HepG2 (cell line): ENCODE data around the gene CCNI2. TPM values are rescaled to one million over a fixed set of nuclear protein-coding genes. Genes with fewer than 3 reads are reported as not detected.

Source experiments
- ATAC-seq: fragments of 200-7000 bp; cut with Tn5 transposase; 3 replicates; pipeline ENCODE4 v1.9.1; 2020; ENCODE audit warnings: mild to moderate bottlenecking, moderate library complexity
- BruUV-seq: library from RNA; stranded (reverse); fragments of 400-500 nt; replicated peaks from 2 replicates; lab custom pipeline; 2021; lab: Mats Ljungman, UMichigan
- CTCF ChIA-PET: fragments of 300-600 bp; formaldehyde crosslinking; extraction: SDS; loops from one replicate; lab custom pipeline; 2021; ENCODE audit warnings: low total read pairs, inconsistent platforms, low intra/inter-chr PET ratio; lab: Yijun Ruan, JAX
- POLR2A ChIA-PET: fragments of 350-600 bp; sonication (Branson Sonifier 250); formaldehyde crosslinking; loops from one replicate; lab custom pipeline; 2020; ENCODE audit warnings: antibody characterized with exemption, inconsistent platforms; lab: Yijun Ruan, JAX
- DNase-seq: peaks from one replicate; pipeline ENCODE4 v3.0.0-alpha.2; 2015; ENCODE audit warnings: low spot score
- FAIRE-seq: peaks from 3 replicates; lab custom pipeline; 2011; peaks lifted over from hg19 to GRCh38; lab: Jason Lieb, UNC
- H2AFZ ChIP-seq: one replicate; pipeline ENCODE4 v1.6.1; 2011; ENCODE audit warnings: low read length, inconsistent platforms
- H3K27ac ChIP-seq: fragments of 300-600 bp; 3 replicates; pipeline ENCODE4 v1.8.0; 2011; ENCODE audit warnings: mixed run types, mild to moderate bottlenecking, mixed read lengths, low read length, inconsistent platforms; ENCODE audit not compliant: insufficient read depth; ENCODE audit errors: extremely low read length
- H3K27me3 ChIP-seq, 2 experiments: fragments of 200-600 bp in 1 of 2; 2 replicates in 1 of 2; 3 replicates in 1 of 2; pipeline versions ENCODE4 v1.6.0 to v1.8.0; 2011; ENCODE audit warnings: low read length in 2 of 2, mild to moderate bottlenecking in 2 of 2, moderate library complexity in 2 of 2, inconsistent platforms in 1 of 2; ENCODE audit not compliant: insufficient read depth in 2 of 2, control insufficient read depth in 1 of 2
- H3K36me3 ChIP-seq, 2 experiments: fragments of 200-600 bp in 1 of 2; replicated peaks in 1 of 2; 2 replicates in 1 of 2; 3 replicates in 1 of 2; pipeline versions ENCODE4 v1.5.1 to v1.8.0; 2011; ENCODE audit warnings: low read length in 2 of 2, inconsistent platforms in 1 of 2; ENCODE audit not compliant: insufficient read depth in 2 of 2, control insufficient read depth in 1 of 2
- H3K4me1 ChIP-seq: 2 replicates; pipeline ENCODE4 v1.5.1; 2012; ENCODE audit warnings: low read length, inconsistent platforms; ENCODE audit not compliant: insufficient read depth
- H3K4me2 ChIP-seq: 2 replicates; pipeline ENCODE4 v1.6.0; 2011; ENCODE audit warnings: low read depth, low read length, inconsistent platforms
- H3K4me3 ChIP-seq, 3 experiments: fragments of 200-600 bp in 1 of 3; sonication (generic), shearing (Covaris generic) in 1 of 3; replicated peaks in 1 of 3; 2 replicates each; pipeline ENCODE4 v1.5.1; 2011 to 2016; ENCODE audit warnings: low read length in 3 of 3, inconsistent platforms in 2 of 3, low read depth in 2 of 3, mild to moderate bottlenecking in 2 of 3, control low read depth in 1 of 3, mixed read lengths in 1 of 3; ENCODE audit not compliant: insufficient read depth in 1 of 3
- H3K79me2 ChIP-seq: one replicate; pipeline ENCODE4 v1.6.1; 2011; ENCODE audit warnings: low read length, inconsistent platforms; ENCODE audit not compliant: insufficient read depth
- H3K9ac ChIP-seq: 2 replicates; pipeline ENCODE4 v1.6.0; 2011; ENCODE audit warnings: mild to moderate bottlenecking, low read depth, low read length, inconsistent platforms; ENCODE audit not compliant: insufficient read depth
- H3K9me3 ChIP-seq: 2 replicates; pipeline ENCODE4 v1.5.1; 2012; ENCODE audit warnings: mild to moderate bottlenecking, low read length
- H4K20me1 ChIP-seq: 2 replicates; pipeline ENCODE4 v1.6.0; 2011; ENCODE audit warnings: inconsistent platforms, mild to moderate bottlenecking, low read length, moderate library complexity; ENCODE audit not compliant: insufficient read depth
- DRAP1 ChIP-seq: IDR thresholded peaks from 2 replicates; pipeline ENCODE4 v1.6.1; 2016; ENCODE audit warnings: missing genetic modification reagents, missing compliant biosample characterization
- EHMT2 ChIP-seq: fragments of 200-600 bp; sonication (generic); IDR thresholded peaks from 2 replicates; pipeline ENCODE4 v1.7.0; 2017; ENCODE audit warnings: antibody characterized with exemption, low read depth, low read length, borderline replicate concordance
- EZH2 ChIP-seq: conservative IDR thresholded peaks from 2 replicates; pipeline ENCODE4 v1.6.1; 2012; ENCODE audit warnings: mild to moderate bottlenecking, low read depth, low read length, moderate library complexity
- FOXK2 ChIP-seq: fragments of 450-650 bp; IDR thresholded peaks from 2 replicates; pipeline ENCODE4 v1.6.1; 2016
- GFI1 ChIP-seq: sonication (generic); formaldehyde crosslinking; IDR thresholded peaks from 2 replicates; pipeline ENCODE4 v1.5.0; 2020; ENCODE audit warnings: missing genetic modification reagents, mild to moderate bottlenecking, borderline replicate concordance
- HNF4A ChIP-seq: sonication (generic); formaldehyde crosslinking; IDR thresholded peaks from 2 replicates; pipeline ENCODE4 v1.4.0; 2020; ENCODE audit warnings: missing genetic modification reagents
- MLXIP ChIP-seq: sonication (generic); formaldehyde crosslinking; IDR thresholded peaks from 2 replicates; pipeline ENCODE4 v1.9.0; 2021; ENCODE audit warnings: missing genetic modification reagents, borderline replicate concordance
- MTF2 ChIP-seq: sonication (generic); formaldehyde crosslinking; IDR thresholded peaks from 2 replicates; pipeline ENCODE4 v1.5.0; 2020; ENCODE audit warnings: missing genetic modification reagents, borderline replicate concordance
- NFE2L1 ChIP-seq: sonication (generic); formaldehyde crosslinking; IDR thresholded peaks from 2 replicates; pipeline ENCODE4 v1.4.0; 2020; ENCODE audit warnings: missing genetic modification reagents, mild to moderate bottlenecking, borderline replicate concordance
- NR2F2 ChIP-seq: IDR thresholded peaks from 2 replicates; pipeline ENCODE4 v1.6.1; 2012; ENCODE audit warnings: low read depth, inconsistent platforms, borderline replicate concordance
- SMC3 ChIP-seq: IDR thresholded peaks from 2 replicates; pipeline ENCODE4 v1.6.1; 2011; ENCODE audit warnings: low read length, improper control_type of control experiment
- STAG1 ChIP-seq: sonication (generic); formaldehyde crosslinking; IDR thresholded peaks from 2 replicates; pipeline ENCODE4 v1.4.0; 2020; ENCODE audit warnings: missing genetic modification reagents
- ZBTB39 ChIP-seq: sonication (generic); formaldehyde crosslinking; IDR thresholded peaks from 2 replicates; pipeline ENCODE4 v1.5.0; 2020; ENCODE audit warnings: missing genetic modification reagents
- ZGPAT ChIP-seq: IDR thresholded peaks from 2 replicates; pipeline ENCODE4 v1.6.1; 2016; ENCODE audit warnings: mild to moderate bottlenecking
- ZKSCAN1 ChIP-seq: fragments of 150-350 bp; IDR thresholded peaks from 2 replicates; pipeline ENCODE4 v1.6.1; 2014; ENCODE audit warnings: low read length
- ZSCAN29 ChIP-seq: sonication (generic); formaldehyde crosslinking; conservative IDR thresholded peaks from 2 replicates; pipeline ENCODE4 v1.4.0; 2020; ENCODE audit warnings: mild to moderate bottlenecking, missing genetic modification reagents
- WGBS: methylation state at CpG from one replicate; pipeline ENCODE4 v1.1.6; 2017; ENCODE audit warnings: low lambda C conversion rate; 5-methylcytosine and 5-hydroxymethylcytosine counted together
- in situ Hi-C: cut with HindIII; loops from 2 replicates; pipeline ENCODE4 v1.10.0; 2017; ENCODE audit warnings: low pct_unique_long_range_greater_than_20kb; ENCODE audit not compliant: extremely low pct_ligation_motif_present
- intact Hi-C: fragments of 100-400 bp; cut with micrococcal nuclease; formaldehyde crosslinking; loops from one replicate; pipeline ENCODE4 v1.10.0; 2022; ENCODE audit not compliant: unreplicated experiment
- polyA plus RNA-seq, 8 experiments: library from polyadenylated mRNA; depleted of rRNA in 3 of 8; stranded (reverse) in 7 of 8; unstranded in 1 of 8; fragments of >200 nt; fragmentation: Illumina TruSeq in 4 of 8; extraction: Trizol in 4 of 8; gene quantifications; 2 replicates each; pipeline versions ENCODE4 v1.2.1 to v1.2.3, GENCODE V29; 2011 to 2016; ENCODE audit warnings: low read depth in 4 of 8, missing spikeins in 1 of 8, mixed read lengths in 1 of 8; ENCODE audit not compliant: insufficient read depth in 1 of 8
- total RNA-seq, 5 experiments: library from RNA; depleted of rRNA; stranded (reverse); fragments of >200 nt; fragmentation: Illumina TruSeq; extraction: Trizol; gene quantifications; 2 replicates each; pipeline ENCODE4 v1.2.3, GENCODE V29; 2016; ENCODE audit warnings: low read depth in 1 of 5

The CCNI2 gene
- total and polyA plus RNA-seq, 2 of the 13 experiments (the other 11 are each of a cell fraction or from before 2014, with no cell fraction given) = not detected

GRCh38 chr5:132753135-132753987, 6.1 kb downstream of the CCNI2 start:
- Histone ChIP-seq H2AFZ (no peak overlapping the region), H3K27me3 (no peaks in the 10 kb centered on the region), H3K4me1 (no peaks in the 10 kb centered on the region; the same call in 1 of the 2 replicates), H3K9ac (no peak overlapping the region), H3K79me2 (no peaks in the 10 kb centered on the region), H3K9me3 (no peaks in the 10 kb centered on the region), H3K27ac (no peak overlapping the region), H3K36me3 (peaks cover 2 to 3% of the 10 kb centered on the region in 2 experiments; a peak in 4 of 5 replicates), H3K4me2 (no peak overlapping the region), H3K4me3 (no peak overlapping the region), H4K20me1 (no peaks in the 10 kb centered on the region)
- in situ Hi-C loops = no loop called here
- CTCF ChIA-PET = interaction anchor here (1.3 to 1.4 kb wide), 2 partner anchors 54 to 67 kb away, joined by 4 to 5 read pairs; no protein-coding TSS in a partner anchor
- POLR2A ChIA-PET = interaction anchor here (1.1 to 1.7 kb wide), 3 partner anchors 16 to 117 kb away, joined by 4 to 6 read pairs (median 5); partner anchors contain the start of gene KIF3A
- intact Hi-C loops = no loop called here
- 62% methylated on average over 2 of the region's 2 CpGs for WGBS
- FAIRE-seq = no peak
- peak; percentile 83 for ATAC-seq
- BruUV-seq = no TSS peak
- peak; percentile 29 for DNase-seq
- no peak for TF ChIP-seq NFE2L1 (CRISPR knock-in tag)
- TF ChIP-seq EHMT2 = no peak
- no peak for TF ChIP-seq ZGPAT (CRISPR knock-in tag)
- TF ChIP-seq SMC3 = peak; percentile 35; the same call in 1 of the 2 replicates
- no peak for TF ChIP-seq ZKSCAN1
- TF ChIP-seq FOXK2 = no peak
- no peak for TF ChIP-seq ZSCAN29
- no peak for TF ChIP-seq HNF4A
- no peak for TF ChIP-seq EZH2
- TF ChIP-seq NR2F2 = no peak
- no peak for TF ChIP-seq MTF2 (CRISPR knock-in tag)
- no peak for TF ChIP-seq GFI1
- no peak for TF ChIP-seq ZBTB39 (CRISPR knock-in tag)
- no peak for TF ChIP-seq MLXIP (CRISPR knock-in tag)
- TF ChIP-seq STAG1 (CRISPR knock-in tag) = peak; percentile 69
- no peak for TF ChIP-seq DRAP1 (CRISPR knock-in tag)
